GM10266 (cell line): Measurements from ENCODE around the gene RNF151.

ENCODE experiments used
- DNase-seq: peaks from one replicate; pipeline ENCODE4 v3.0.0; 2012; ENCODE audit errors: extremely low spot score
- CTCF ChIP-seq: IDR thresholded peaks from 2 replicates; pipeline ENCODE4 v1.5.1; 2012; ENCODE audit warnings: mild to moderate bottlenecking, low read depth; ENCODE audit not compliant: control insufficient read depth, insufficient read depth; ENCODE audit errors: missing control alignments

The RNF151 gene

GRCh38 chr16:1964506-1965395, 1.9 kb upstream of the RNF151 start, which contains the start of gene RPS2:
Gene RPS2, minus strand, starts transcription at chr16:1964826. Its CDS starts 201 bp downstream, at chr16:1964625.
- no peak for TF ChIP-seq CTCF

GRCh38 chr16:1965396-1966001, 1.2 kb upstream of the RNF151 start:
- no peak for TF ChIP-seq CTCF
- DNase-seq: no peak

More at GRCh38 chr16:1964506-1965395, 1.9 kb upstream of the RNF151 start, which contains the start of gene RPS2:
- DNase-seq: peak; percentile 100

- DNase-seq: no peak
- no peak for TF ChIP-seq CTCF
Measured at GRCh38 chr16:1968146-1968953, 1.7 kb downstream of the RNF151 start.

DNA sequence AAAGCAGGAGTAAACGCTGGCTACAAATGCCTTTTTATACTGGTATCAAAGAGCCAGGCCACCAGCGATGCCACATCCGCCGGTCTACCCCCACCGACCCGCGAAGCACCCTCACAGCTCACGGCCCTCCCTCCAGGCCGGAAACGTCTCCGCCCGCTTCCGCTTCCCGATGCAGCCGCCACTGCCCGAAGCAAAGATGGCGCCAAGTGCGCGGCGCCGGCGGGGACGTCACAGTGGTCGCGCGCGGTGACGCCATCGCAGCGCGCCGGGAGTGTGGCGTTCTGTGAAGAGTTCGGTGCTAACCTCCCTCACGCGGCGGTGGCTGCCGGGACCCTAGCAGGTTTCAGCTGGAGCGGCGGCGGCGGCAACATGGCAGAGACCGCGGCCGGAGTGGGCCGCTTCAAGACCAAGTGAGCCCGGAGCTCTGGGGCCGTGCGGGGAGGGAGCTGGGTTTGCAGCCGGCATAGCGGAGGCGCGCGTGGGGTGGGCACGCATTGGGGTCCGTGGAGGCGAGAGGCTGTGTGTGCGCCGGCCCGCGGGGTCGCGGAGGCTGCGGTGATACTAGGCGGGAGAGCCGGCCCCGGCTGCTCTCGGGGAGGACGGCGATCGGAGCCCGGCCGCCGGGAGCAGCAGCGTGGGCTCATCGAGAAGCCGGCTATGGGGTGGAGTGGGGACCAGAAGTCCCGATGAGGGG, 5.3 kb downstream of the RNF151 start, which contains the start of gene TBL3:
TBL3 (plus strand) TSS at position 258 of the 694 bp plus-strand sequence; CDS start at position 370, 112 bp downstream.
- peak; percentile 97 for DNase-seq

GRCh38 chr16:1972490-1972877, 5.8 kb downstream of the RNF151 start:
- no peak for TF ChIP-seq CTCF
- DNase-seq: no peak

More for the DNA sequence above, 5.3 kb downstream of the RNF151 start, which contains the start of gene TBL3:
- no peak for TF ChIP-seq CTCF

DNA sequence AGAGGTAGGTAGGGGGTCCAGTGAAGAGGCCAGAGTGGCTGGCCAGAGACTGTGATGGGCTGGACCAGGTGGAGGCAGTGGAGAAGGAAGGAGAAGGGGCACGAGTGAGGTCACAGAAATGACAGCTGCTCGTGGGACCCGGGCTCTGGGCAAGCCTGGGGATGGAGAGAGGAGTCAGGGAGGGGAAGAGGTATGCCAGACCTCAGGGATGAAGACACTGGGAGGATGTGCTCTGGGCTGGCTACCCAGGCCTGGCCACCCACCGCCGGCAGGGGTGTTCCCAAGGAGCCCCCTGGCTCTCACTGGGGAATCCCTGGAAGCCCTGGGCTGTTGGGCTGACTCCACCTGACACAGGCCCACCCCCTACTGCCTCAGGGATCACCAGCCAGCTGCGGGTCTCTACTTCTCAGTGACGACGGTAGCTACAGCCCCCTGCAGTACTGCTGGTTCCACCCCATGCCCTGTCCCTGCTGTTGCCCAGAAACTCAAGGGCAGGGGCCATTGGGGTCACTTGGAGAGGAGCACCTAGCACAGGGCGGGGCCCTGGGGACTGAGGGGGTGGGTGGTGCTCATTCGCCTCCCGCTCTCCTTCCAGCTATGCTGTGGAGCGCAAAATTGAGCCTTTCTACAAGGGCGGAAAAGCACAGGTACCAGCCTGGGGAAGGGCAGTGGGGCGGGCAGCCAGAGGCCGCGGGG, 7.0 kb downstream of the RNF151 start:
- no peak for TF ChIP-seq CTCF

More for the DNA sequence above, 7.0 kb downstream of the RNF151 start:
- DNase-seq: no peak
